CD4-positive, alpha-beta memory T cell (primary cell): ENCODE results near the gene SORCS2. TPM values are rescaled to one million over a fixed set of nuclear protein-coding genes. Genes with fewer than 3 reads are reported as not detected.

ENCODE experiments used
- CTCF ChIA-PET: fragments of 350-600 bp; sonication (Branson Sonifier 250); formaldehyde crosslinking; loops from one replicate; lab custom pipeline; 2021; ENCODE audit warnings: inconsistent platforms; ENCODE audit not compliant: partially characterized antibody; lab: Charles Lee
- POLR2A ChIA-PET: fragments of 350-600 bp; sonication (Branson Sonifier 250); formaldehyde crosslinking; loops from one replicate; lab custom pipeline; 2021; ENCODE audit not compliant: partially characterized antibody; lab: Charles Lee
- DNase-seq, 5 donors: peaks; one replicate each; pipeline versions ENCODE4 v3.0.0 to v3.0.0-alpha.2; 2020 to 2022; ENCODE audit warnings: mixed read lengths in 1 of 5
- H3K27ac ChIP-seq: one replicate; pipeline ENCODE4 v1.7.0; 2013; ENCODE audit warnings: low read depth, low read length
- H3K27me3 ChIP-seq: 2 replicates; pipeline ENCODE4 v1.7.0; 2013; ENCODE audit warnings: mild to moderate bottlenecking, low read length, moderate library complexity; ENCODE audit not compliant: insufficient read depth
- H3K36me3 ChIP-seq: 2 replicates; pipeline ENCODE4 v1.7.0; 2013; ENCODE audit warnings: mild to moderate bottlenecking, low read length, moderate library complexity; ENCODE audit not compliant: insufficient read depth
- H3K4me1 ChIP-seq: 2 replicates; pipeline ENCODE4 v1.7.0; 2013; ENCODE audit warnings: mild to moderate bottlenecking, low read length, moderate library complexity; ENCODE audit not compliant: insufficient read depth
- H3K4me3 ChIP-seq, 2 donors: one replicate each; pipeline ENCODE4 v1.7.0; 2013; ENCODE audit warnings: low read length in 2 of 2, mild to moderate bottlenecking in 1 of 2
- H3K9me3 ChIP-seq, 2 donors: one replicate each; pipeline ENCODE4 v1.7.0; 2013; ENCODE audit warnings: low read length in 2 of 2, control low read depth in 1 of 2; ENCODE audit not compliant: control insufficient read depth in 1 of 2
- H3K27ac Mint-ChIP-seq, 7 donors: one replicate each; pipeline ENCODE4 v1.8.0; 2020 to 2021; ENCODE audit warnings: mixed read lengths in 7 of 7, mild to moderate bottlenecking in 6 of 7, inconsistent platforms in 3 of 7, moderate library complexity in 3 of 7
- H3K27me3 Mint-ChIP-seq, 2 donors: one replicate each; pipeline ENCODE4 v1.8.0; 2020 to 2021; ENCODE audit warnings: mixed read lengths in 2 of 2
- H3K36me3 Mint-ChIP-seq, 2 donors: one replicate each; pipeline ENCODE4 v1.8.0; 2020 to 2021; ENCODE audit warnings: mixed read lengths in 2 of 2, inconsistent platforms in 1 of 2, mild to moderate bottlenecking in 1 of 2
- H3K4me1 Mint-ChIP-seq, 4 donors: one replicate each; pipeline ENCODE4 v1.8.0; 2020 to 2021; ENCODE audit warnings: mixed read lengths in 4 of 4, mild to moderate bottlenecking in 1 of 4
- H3K4me3 Mint-ChIP-seq, 8 donors: one replicate each; pipeline ENCODE4 v1.8.0; 2020 to 2021; ENCODE audit warnings: mixed read lengths in 8 of 8, mild to moderate bottlenecking in 7 of 8, moderate library complexity in 6 of 8, inconsistent platforms in 3 of 8
- H3K9me3 Mint-ChIP-seq, 8 donors: one replicate each; pipeline ENCODE4 v1.8.0; 2020 to 2021; ENCODE audit warnings: mixed read lengths in 8 of 8, mild to moderate bottlenecking in 5 of 8, inconsistent platforms in 3 of 8, moderate library complexity in 1 of 8
- intact Hi-C: fragments of 100-400 bp; cut with micrococcal nuclease; formaldehyde crosslinking; loops from one replicate; pipeline ENCODE4 v1.15.1; 2023
- polyA plus RNA-seq, 2 donors: library from polyadenylated mRNA; unstranded; fragments of 300-500 nt; fragmentation: Illumina TruSeq; gene quantifications; one replicate each; pipeline ENCODE4 v1.2.3, GENCODE V29; 2021
- total RNA-seq, 2 experiments: library from RNA; stranded (reverse); gene quantifications; one replicate each; pipeline ENCODE4 v1.2.3, GENCODE V29; 2021

Gene SORCS2
- total and polyA plus RNA-seq, 4 experiments from 2014 or later, result not detected

DNA sequence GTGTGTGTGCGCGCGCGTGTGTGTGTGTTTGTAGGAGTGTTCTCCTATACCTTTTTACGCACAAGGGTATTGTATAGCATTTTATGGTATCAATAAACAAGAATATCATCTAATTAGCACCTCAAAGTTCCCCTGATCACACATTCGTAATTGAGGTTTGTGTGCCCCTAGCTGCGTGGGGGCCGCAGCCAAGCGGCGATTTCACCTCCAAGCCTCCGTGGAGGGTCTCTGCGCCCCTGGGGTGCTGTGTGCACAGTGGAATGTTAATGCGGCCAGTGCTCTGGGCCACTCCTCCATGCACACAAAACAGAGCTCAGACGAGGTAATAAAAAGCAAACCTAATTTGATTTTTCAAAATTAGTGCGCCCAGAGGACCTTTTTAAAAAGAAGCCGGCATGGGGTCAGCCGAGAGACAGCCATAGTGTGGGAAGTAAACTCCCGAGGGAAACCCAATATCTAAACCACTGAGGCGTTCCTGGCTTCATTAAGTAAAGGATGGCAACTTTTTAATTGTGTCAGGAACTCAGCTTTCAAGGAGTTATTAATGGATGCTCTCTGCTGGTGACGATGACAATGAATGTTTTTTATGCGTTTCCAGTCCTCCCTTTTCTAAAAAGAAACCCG, 110.6 kb downstream of the SORCS2 start:
- H3K4me1 ChIP-seq, result no peaks in the 10 kb centered on the region
- no peaks in the 10 kb centered on the region for H3K36me3 ChIP-seq
- Mint-ChIP-seq H3K36me3 (no peaks in the 10 kb centered on the region), H3K27ac (no peak overlapping the region), H3K4me3 (no peak overlapping the region), H3K27me3 (peaks cover 8 to 20% of the 10 kb centered on the region in 2 donors), H3K9me3 (peaks cover 0 to 2% (median 0%) of the 10 kb centered on the region in 8 donors), H3K4me1 (no peaks in the 10 kb centered on the region)
- no peak for DNase-seq
- no peaks in the 10 kb centered on the region for H3K27me3 ChIP-seq
- intact Hi-C loops, result no loop called here
- H3K27ac ChIP-seq, result no peak overlapping the region
- ChIA-PET CTCF (no interaction called here), POLR2A (no interaction called here)
- no peaks in the 10 kb centered on the region for H3K9me3 ChIP-seq
- no peak overlapping the region for H3K4me3 ChIP-seq

DNA sequence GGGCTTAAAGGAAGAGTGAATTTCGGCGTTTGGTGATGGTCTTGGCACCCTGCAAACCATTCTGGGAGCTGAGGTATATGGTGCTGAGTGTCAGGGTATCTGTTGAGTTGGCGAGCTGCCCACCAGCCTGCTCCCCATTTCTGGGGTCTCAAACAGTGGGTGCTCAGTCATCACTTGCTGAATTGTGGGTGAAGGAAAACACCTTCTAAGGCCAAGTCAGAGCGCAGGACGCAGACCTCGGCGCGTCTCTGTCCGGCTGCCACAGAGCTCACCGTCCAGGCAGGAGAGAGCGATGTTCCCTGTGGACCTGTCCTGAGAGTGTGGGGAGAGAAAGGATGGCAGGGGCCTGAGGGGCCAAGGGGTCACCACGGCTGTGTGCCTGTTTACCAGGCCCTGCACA, 111.2 kb downstream of the SORCS2 start:
- Histone ChIP-seq H3K27ac (no peak overlapping the region), H3K4me1 (no peaks in the 10 kb centered on the region), H3K4me3 (no peak overlapping the region), H3K36me3 (no peaks in the 10 kb centered on the region), H3K9me3 (no peaks in the 10 kb centered on the region), H3K27me3 (no peaks in the 10 kb centered on the region)
- no peak for DNase-seq
- Mint-ChIP-seq H3K27ac (no peak overlapping the region), H3K9me3 (peaks cover 0 to 2% (median 0%) of the 10 kb centered on the region in 8 donors), H3K4me1 (no peaks in the 10 kb centered on the region), H3K36me3 (no peaks in the 10 kb centered on the region), H3K27me3 (peaks cover 9 to 23% of the 10 kb centered on the region in 2 donors), H3K4me3 (no peak overlapping the region)
- ChIA-PET CTCF (no interaction called here), POLR2A (no interaction called here)
- intact Hi-C loops, result no loop called here

DNA sequence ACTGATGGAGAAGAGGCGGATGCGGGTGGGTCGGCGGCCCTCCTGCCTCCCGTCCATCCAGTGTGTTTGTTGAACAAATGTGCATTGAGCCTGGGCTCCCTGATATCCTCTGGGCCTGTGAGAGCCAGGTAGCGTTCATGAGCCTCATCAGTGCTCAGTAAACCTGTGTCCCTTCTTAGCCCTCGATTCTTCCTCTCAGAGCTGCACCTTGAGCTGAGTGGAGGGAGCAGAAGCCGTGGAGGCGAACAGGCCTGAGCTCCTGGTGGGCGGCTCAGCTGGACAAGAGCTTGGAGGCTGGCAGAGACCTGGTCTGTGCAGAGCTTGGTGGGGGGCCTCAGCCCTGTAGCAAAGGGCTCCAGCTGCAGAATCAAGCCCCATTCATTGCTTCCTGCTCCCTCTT, 112.1 kb downstream of the SORCS2 start:
- Mint-ChIP-seq H3K27ac (no peak overlapping the region), H3K36me3 (no peaks in the 10 kb centered on the region), H3K27me3 (peaks cover 9 to 27% of the 10 kb centered on the region in 2 donors), H3K9me3 (peaks cover 0 to 2% (median 0%) of the 10 kb centered on the region in 8 donors), H3K4me1 (no peaks in the 10 kb centered on the region), H3K4me3 (no peak overlapping the region)
- Histone ChIP-seq H3K27me3 (no peaks in the 10 kb centered on the region), H3K4me3 (no peak overlapping the region), H3K36me3 (no peaks in the 10 kb centered on the region), H3K27ac (no peak overlapping the region), H3K4me1 (no peaks in the 10 kb centered on the region), H3K9me3 (no peaks in the 10 kb centered on the region)
- intact Hi-C loops, result no loop called here
- DNase-seq, result no peak
- ChIA-PET CTCF (no interaction called here), POLR2A (no interaction called here)

DNA sequence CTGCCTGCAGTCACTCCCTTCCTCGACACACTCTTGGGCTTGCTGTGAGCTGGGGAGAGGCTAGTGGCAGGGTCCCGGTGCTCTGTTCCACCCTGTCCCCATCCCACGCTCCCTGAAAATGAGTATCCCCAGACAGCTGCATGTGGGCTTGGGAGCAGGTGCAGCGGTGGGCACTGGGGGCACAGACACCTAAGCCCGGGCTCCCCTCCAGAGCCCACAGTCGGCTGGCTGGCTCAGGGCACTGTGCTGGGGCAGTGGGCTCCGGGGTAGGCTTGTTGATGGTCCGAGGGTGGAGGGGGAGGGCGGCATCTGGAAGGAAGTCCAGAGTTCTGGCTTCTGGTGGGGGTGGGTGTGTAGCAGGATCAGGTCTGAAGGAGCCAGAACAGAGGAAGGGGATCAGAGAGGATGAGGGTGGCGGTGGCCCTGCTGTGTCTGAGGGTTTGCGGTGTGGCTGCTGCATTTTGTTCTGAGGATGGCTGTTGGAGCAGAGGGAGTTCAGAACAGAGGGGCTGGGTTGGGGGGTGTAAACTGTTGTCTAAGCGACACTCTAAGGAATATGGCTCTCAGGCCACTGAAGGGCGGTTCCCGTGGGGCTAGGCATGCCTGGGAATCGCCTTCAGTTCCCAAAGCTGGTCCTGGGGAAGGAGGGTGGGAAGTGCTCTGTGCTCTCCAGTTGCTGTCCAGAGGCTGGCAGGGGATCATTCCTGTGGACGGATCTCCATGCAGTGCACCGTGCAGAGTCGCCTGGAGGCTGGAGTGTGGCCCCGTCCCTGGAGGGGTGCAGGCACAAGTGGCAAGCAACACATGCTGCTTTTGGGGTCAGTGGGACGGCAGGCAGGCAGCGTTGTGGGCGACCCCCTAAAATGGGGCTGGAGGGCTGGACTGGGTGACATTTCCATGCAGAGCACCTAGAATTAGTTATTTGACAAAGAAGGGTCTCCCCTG, 114.0 kb downstream of the SORCS2 start:
- Histone ChIP-seq H3K36me3 (no peaks in the 10 kb centered on the region), H3K4me3 (no peak overlapping the region), H3K9me3 (no peaks in the 10 kb centered on the region), H3K27ac (no peak overlapping the region), H3K4me1 (no peaks in the 10 kb centered on the region), H3K27me3 (no peaks in the 10 kb centered on the region)
- Mint-ChIP-seq H3K4me1 (no peaks in the 10 kb centered on the region), H3K4me3 (no peak overlapping the region), H3K27me3 (peaks cover 10 to 21% of the 10 kb centered on the region in 2 donors), H3K27ac (no peak overlapping the region), H3K36me3 (no peaks in the 10 kb centered on the region), H3K9me3 (no peaks in the 10 kb centered on the region)
- POLR2A ChIA-PET, result no interaction called here
- intact Hi-C loops, result no loop called here
- no peak for DNase-seq
- CTCF ChIA-PET, result no interaction called here

DNA sequence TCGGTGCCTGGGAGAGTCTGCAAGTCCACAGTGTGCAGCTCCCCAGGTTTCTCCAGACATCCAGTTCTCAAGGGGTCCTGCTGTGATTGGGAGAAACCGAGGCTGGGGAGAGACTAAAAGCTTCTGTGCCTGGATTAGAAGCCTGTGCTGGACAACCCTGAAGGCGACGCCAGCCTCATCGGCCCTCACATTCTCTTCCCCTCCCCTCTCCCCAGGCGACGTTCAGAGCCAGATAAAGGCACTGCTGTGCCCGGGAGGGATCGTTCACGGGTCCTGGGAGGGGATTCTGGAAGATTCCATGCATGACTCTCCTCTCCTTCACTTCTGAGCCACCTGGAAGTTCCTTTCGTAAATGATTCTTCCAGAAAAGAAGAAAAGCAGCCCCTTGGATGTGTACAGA, 114.6 kb downstream of the SORCS2 start:
- POLR2A ChIA-PET, result no interaction called here
- no peaks in the 10 kb centered on the region for H3K9me3 ChIP-seq
- CTCF ChIA-PET, result no interaction called here
- H3K9me3 Mint-ChIP-seq, result no peaks in the 10 kb centered on the region
- H3K27ac ChIP-seq, result no peak overlapping the region
- no peaks in the 10 kb centered on the region for H3K4me1 ChIP-seq
- H3K4me1 Mint-ChIP-seq, result no peaks in the 10 kb centered on the region
- H3K36me3 ChIP-seq, result no peaks in the 10 kb centered on the region
- H3K4me3 ChIP-seq, result no peak overlapping the region
- DNase-seq, result no peak
- intact Hi-C loops, result no loop called here
- peaks cover 10 to 17% of the 10 kb centered on the region in 2 donors for H3K27me3 Mint-ChIP-seq
- H3K27me3 ChIP-seq, result no peaks in the 10 kb centered on the region
- no peaks in the 10 kb centered on the region for H3K36me3 Mint-ChIP-seq
- no peak overlapping the region for H3K4me3 Mint-ChIP-seq
- H3K27ac Mint-ChIP-seq, result no peak overlapping the region

DNA sequence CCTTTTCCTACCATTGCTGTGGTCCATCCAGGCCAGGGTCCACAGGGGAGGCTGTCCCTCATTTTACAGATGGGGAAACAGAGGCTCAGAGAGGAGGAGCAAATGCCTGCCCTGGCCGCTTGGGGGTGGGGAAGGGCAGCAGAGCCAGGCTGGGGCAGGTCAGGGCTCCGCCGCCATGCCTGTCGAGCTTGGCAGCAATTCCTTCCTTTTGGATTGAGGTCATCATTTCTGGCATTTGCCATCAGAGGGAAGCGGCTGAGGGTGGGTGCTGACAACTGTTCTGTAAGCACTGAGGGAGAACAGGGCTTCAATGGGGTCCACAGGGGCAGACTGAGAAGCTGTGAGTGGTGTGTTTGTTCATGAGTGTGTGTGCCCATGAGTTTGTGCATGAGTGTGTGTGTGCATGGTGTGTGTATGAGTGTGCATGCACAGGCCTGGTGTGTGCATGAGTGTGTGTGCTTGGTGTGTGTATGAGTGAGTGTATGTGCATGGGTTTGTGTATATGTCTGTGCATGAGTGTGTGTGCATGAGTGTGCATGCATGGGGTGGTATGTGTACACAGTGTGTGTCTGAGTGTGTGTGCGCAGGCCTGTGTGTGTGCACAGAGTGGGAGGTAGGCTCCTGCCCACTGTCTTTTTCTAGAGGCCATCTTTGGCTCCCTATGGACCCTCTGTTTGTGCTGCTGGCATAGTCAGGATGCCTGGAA, 115.2 kb downstream of the SORCS2 start:
- Histone ChIP-seq H3K36me3 (no peaks in the 10 kb centered on the region), H3K4me3 (no peak overlapping the region), H3K9me3 (no peaks in the 10 kb centered on the region), H3K27ac (no peak overlapping the region), H3K4me1 (no peaks in the 10 kb centered on the region), H3K27me3 (no peaks in the 10 kb centered on the region)
- peaks cover 10 to 21% of the 10 kb centered on the region in 2 donors for H3K27me3 Mint-ChIP-seq
- H3K4me3 Mint-ChIP-seq, result no peak overlapping the region
- no peaks in the 10 kb centered on the region for H3K36me3 Mint-ChIP-seq
- ChIA-PET CTCF (no interaction called here), POLR2A (no interaction called here)
- H3K9me3 Mint-ChIP-seq, result no peaks in the 10 kb centered on the region
- DNase-seq, result no peak
- H3K27ac Mint-ChIP-seq, result no peak overlapping the region
- intact Hi-C loops, result no loop called here
- H3K4me1 Mint-ChIP-seq, result no peaks in the 10 kb centered on the region

DNA sequence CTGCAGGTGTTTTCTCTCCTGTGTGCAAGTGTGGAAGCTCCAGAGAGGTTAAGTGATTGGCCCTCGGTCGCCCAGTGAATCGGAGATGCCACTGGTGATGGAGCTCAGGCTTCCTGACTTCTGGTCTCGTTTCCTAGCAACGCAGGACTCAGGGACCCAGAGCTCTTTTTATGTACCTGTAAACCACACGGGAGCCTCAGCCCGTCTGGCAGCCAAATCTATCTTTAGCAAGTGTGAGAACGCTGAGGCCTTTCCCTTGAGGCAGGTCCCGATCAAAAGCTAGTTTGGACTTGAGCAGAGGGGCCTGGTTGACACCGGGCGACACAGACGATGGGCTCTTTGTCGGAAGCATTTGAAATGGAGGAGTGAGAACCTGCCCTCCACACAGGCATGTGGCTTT, 116.8 kb downstream of the SORCS2 start:
- Mint-ChIP-seq H3K27ac (no peak overlapping the region), H3K36me3 (no peaks in the 10 kb centered on the region), H3K9me3 (no peaks in the 10 kb centered on the region), H3K4me1 (no peaks in the 10 kb centered on the region), H3K27me3 (peaks cover 8 to 24% of the 10 kb centered on the region in 2 donors), H3K4me3 (no peak overlapping the region)
- H3K4me1 ChIP-seq, result no peaks in the 10 kb centered on the region
- no peak overlapping the region for H3K4me3 ChIP-seq
- intact Hi-C loops, result no loop called here
- no peak for DNase-seq
- ChIA-PET POLR2A (no interaction called here), CTCF (no interaction called here)
- H3K36me3 ChIP-seq, result no peaks in the 10 kb centered on the region
- no peak overlapping the region for H3K27ac ChIP-seq
- H3K9me3 ChIP-seq, result no peaks in the 10 kb centered on the region
- H3K27me3 ChIP-seq, result no peaks in the 10 kb centered on the region
